H1 (cell line): Measurements from ENCODE around the gene PDE4D. TPM values are rescaled to one million over a fixed set of nuclear protein-coding genes. Genes with fewer than 3 reads are reported as not detected.

Source experiments
- ASH2L ChIP-seq: fragments of 200-600, 300-600 bp; sonication (generic); IDR thresholded peaks from one replicate; pipeline ENCODE4 v1.7.1; 2017; ENCODE audit warnings: low read length
- ATF3 ChIP-seq: IDR thresholded peaks from 2 replicates; pipeline ENCODE4 v1.6.1; 2011; ENCODE audit warnings: low read depth, mild to moderate bottlenecking, low read length; ENCODE audit not compliant: insufficient read depth
- CEBPB ChIP-seq: IDR thresholded peaks from 2 replicates; pipeline ENCODE4 v1.6.1; 2012; ENCODE audit warnings: low read depth, low read length
- JUN ChIP-seq: IDR thresholded peaks from 2 replicates; pipeline ENCODE4 v1.6.1; 2011; ENCODE audit warnings: low read depth, mild to moderate bottlenecking, improper control_type of control experiment, low read length
- NANOG ChIP-seq: IDR thresholded peaks from 2 replicates; pipeline ENCODE4 v1.6.1; 2011; ENCODE audit warnings: low read length, low read depth, mild to moderate bottlenecking, inconsistent platforms; ENCODE audit not compliant: insufficient read depth, poor library complexity, severe bottlenecking
- POU5F1 ChIP-seq: IDR thresholded peaks from 2 replicates; pipeline ENCODE4 v1.6.1; 2011; ENCODE audit warnings: low read depth, mild to moderate bottlenecking, low read length, moderate library complexity
- RXRA ChIP-seq: IDR thresholded peaks from 2 replicates; pipeline ENCODE4 v1.6.1; 2011; ENCODE audit warnings: low read depth, mild to moderate bottlenecking, low read length, moderate library complexity; ENCODE audit not compliant: insufficient read depth
- TEAD4 ChIP-seq: IDR thresholded peaks from 2 replicates; pipeline ENCODE4 v1.6.1; 2012; ENCODE audit warnings: low read depth, low read length, inconsistent platforms, mixed read lengths
- ZNF274 ChIP-seq: IDR thresholded peaks from 2 replicates; pipeline ENCODE4 v1.7.0; 2012; ENCODE audit warnings: low read length, borderline replicate concordance; ENCODE audit errors: extremely low read depth
- polyA plus RNA-seq, 7 experiments: library from polyadenylated mRNA; depleted of rRNA in 3 of 7; stranded (reverse) in 5 of 7; unstranded in 2 of 7; fragments of >200 nt in 5 of 7; fragments of 200-250 nt in 2 of 7; gene quantifications; 1 replicate in 5 of 7; 2 replicates in 1 of 7; 4 replicates in 1 of 7; pipeline versions ENCODE4 v1.2.1 to v1.2.3, GENCODE V29; 2011 to 2013; ENCODE audit warnings: missing spikeins in 2 of 7, mixed read lengths in 2 of 7
- total RNA-seq: library from RNA; stranded (reverse); fragmentation: NEBNext Ultra II Directional; extraction: Animal tissue kit (Norgen Biotek cat#: 25700); gene quantifications from 2 replicates; pipeline ENCODE4 v1.2.1, GENCODE V29; 2021

Gene PDE4D
- total and polyA plus RNA-seq, 2 of the 8 experiments (the other 6 are each of a cell fraction or from before 2014, with no cell fraction given), result 2.3 to 3.7 TPM

- TF ChIP-seq RXRA, result no peak
- TF ChIP-seq ASH2L, result no peak
- no peak for TF ChIP-seq POU5F1
- TF ChIP-seq NANOG, result no peak
- no peak for TF ChIP-seq CEBPB
- no peak for TF ChIP-seq ZNF274
- TF ChIP-seq JUN, result no peak
- peak; percentile 83 for TF ChIP-seq TEAD4
- TF ChIP-seq ATF3, result no peak
Observed at GRCh38 chr5:59759600-59760351, 133.8 kb downstream of the PDE4D start (continued).
